CD4-positive, alpha-beta T cell (primary cell): ENCODE measurements around the gene PTGER4. TPM values are rescaled to one million over a fixed set of nuclear protein-coding genes. Genes with fewer than 3 reads are reported as not detected.

Experiments used
- ATAC-seq: fragments of 200-7000 bp; cut with Tn5 transposase; one replicate; pipeline ENCODE4 v1.10.0; 2022; ENCODE audit warnings: mild to moderate bottlenecking; ENCODE audit not compliant: poor library complexity
- CTCF ChIA-PET: fragments of 350-600 bp; sonication (Branson Sonifier 250); formaldehyde crosslinking; loops from one replicate; lab custom pipeline; 2021; ENCODE audit warnings: antibody characterized with exemption, inconsistent platforms; lab: Charles Lee
- POLR2A ChIA-PET: fragments of 350-600 bp; sonication (Branson Sonifier 250); formaldehyde crosslinking; loops from one replicate; lab custom pipeline; 2021; ENCODE audit warnings: antibody characterized with exemption, inconsistent platforms; lab: Charles Lee
- DNase-seq, 14 experiments: peaks; one replicate each; pipeline ENCODE4 v3.0.0-alpha.2; 2013 to 2020; ENCODE audit warnings: mixed read lengths in 2 of 14
- H3K27ac ChIP-seq, 2 donors: one replicate each; pipeline versions ENCODE4 v1.5.1 to v1.7.0; 2013; ENCODE audit warnings: low read length in 2 of 2, low read depth in 1 of 2, mild to moderate bottlenecking in 1 of 2
- H3K27me3 ChIP-seq, 2 experiments: 1 replicate in 1 of 2; 2 replicates in 1 of 2; pipeline versions ENCODE4 v1.6.1 to v1.7.0; 2013; ENCODE audit warnings: low read length in 2 of 2, control low read depth in 1 of 2, mild to moderate bottlenecking in 1 of 2, moderate library complexity in 1 of 2; ENCODE audit not compliant: insufficient read depth in 2 of 2, control insufficient read depth in 1 of 2
- H3K36me3 ChIP-seq: one replicate; pipeline ENCODE4 v1.6.1; 2013; ENCODE audit warnings: low read length, control low read depth; ENCODE audit not compliant: insufficient read depth
- H3K4me1 ChIP-seq: one replicate; pipeline ENCODE4 v1.6.1; 2013; ENCODE audit warnings: low read length, control low read depth; ENCODE audit not compliant: insufficient read depth
- H3K4me3 ChIP-seq: one replicate; pipeline ENCODE4 v1.5.1; 2013; ENCODE audit warnings: mild to moderate bottlenecking, low read length, moderate library complexity
- H3K9me3 ChIP-seq, 2 experiments: 1 replicate in 1 of 2; 2 replicates in 1 of 2; pipeline versions ENCODE4 v1.6.1 to v1.7.0; 2013; ENCODE audit warnings: low read length in 2 of 2, mild to moderate bottlenecking in 2 of 2, control low read depth in 1 of 2, moderate library complexity in 1 of 2; ENCODE audit not compliant: control insufficient read depth in 1 of 2, insufficient read depth in 1 of 2
- H3K27ac Mint-ChIP-seq: one replicate; pipeline ENCODE4 v1.8.0; 2020; ENCODE audit warnings: mixed read lengths
- H3K27me3 Mint-ChIP-seq: one replicate; pipeline ENCODE4 v1.8.0; 2021; ENCODE audit warnings: mixed read lengths
- H3K36me3 Mint-ChIP-seq: one replicate; pipeline ENCODE4 v1.8.0; 2021; ENCODE audit warnings: low read depth, mixed read lengths
- H3K4me1 Mint-ChIP-seq: one replicate; pipeline ENCODE4 v1.8.0; 2021; ENCODE audit warnings: low read depth, mixed read lengths
- H3K4me3 Mint-ChIP-seq: one replicate; pipeline ENCODE4 v1.8.0; 2020; ENCODE audit warnings: mild to moderate bottlenecking, mixed read lengths
- H3K9me3 Mint-ChIP-seq: one replicate; pipeline ENCODE4 v1.8.0; 2020; ENCODE audit warnings: mixed read lengths
- CTCF ChIP-seq: fragments of 200-600 bp; IDR thresholded peaks from one replicate; pipeline ENCODE4 v1.8.0; 2022; ENCODE audit warnings: antibody characterized with exemption, mild to moderate bottlenecking
- intact Hi-C, 2 experiments: fragments of 100-400 bp; cut with DNase I in 1 of 2; cut with micrococcal nuclease in 1 of 2; formaldehyde crosslinking; loops; one replicate each; pipeline versions ENCODE4 v1.15.1 to v1.9.0; 2023 to 2025; cut with DNase I, micrococcal nuclease
- total RNA-seq, 174 experiments: library from RNA in 2 of 174; stranded (reverse) in 2 of 174; gene quantifications; one replicate each; pipeline ENCODE4 v1.2.3 and lab custom pipeline; 2021 to 2026

Gene PTGER4
- total RNA-seq, 2 experiments from 2014 or later: 352 to 356 TPM

GRCh38 chr5:40733879-40734563 lies 54.3 kb downstream of the PTGER4 start:
- TF ChIP-seq CTCF: no peak
- Mint-ChIP-seq H3K4me1 (peaks cover 42% of the 10 kb centered on the region), H3K9me3 (no peaks in the 10 kb centered on the region), H3K4me3 (no peak overlapping the region), H3K36me3 (peaks cover 40% of the 10 kb centered on the region), H3K27me3 (no peaks in the 10 kb centered on the region), H3K27ac (no peak overlapping the region)
- H3K4me3 ChIP-seq: no peak overlapping the region
- H3K27me3 ChIP-seq: no peaks in the 10 kb centered on the region
- ChIA-PET CTCF (no interaction called here), POLR2A (no interaction called here)
- intact Hi-C loops: no loop called here
- H3K36me3 ChIP-seq: peaks cover 7% of the 10 kb centered on the region
- H3K4me1 ChIP-seq: no peaks in the 10 kb centered on the region
- no peaks in the 10 kb centered on the region for H3K9me3 ChIP-seq
- no peak overlapping the region for H3K27ac ChIP-seq
- DNase-seq: no peak
- ATAC-seq: no peak

GRCh38 chr5:40734986-40735385 lies 55.3 kb downstream of the PTGER4 start:
- no peak overlapping the region for H3K4me3 ChIP-seq
- no peak overlapping the region for H3K27ac ChIP-seq
- no peaks in the 10 kb centered on the region for H3K9me3 Mint-ChIP-seq
- peaks cover 6% of the 10 kb centered on the region for H3K36me3 ChIP-seq
- H3K27me3 ChIP-seq: no peaks in the 10 kb centered on the region
- intact Hi-C loops: loop anchor here in 1 of 2 experiments (5.0 kb wide), 2 partner anchors 1138 to 1153 kb away; no protein-coding TSS in a partner anchor
- TF ChIP-seq CTCF: no peak
- H3K36me3 Mint-ChIP-seq: peaks cover 42% of the 10 kb centered on the region
- no peaks in the 10 kb centered on the region for H3K27me3 Mint-ChIP-seq
- peaks cover 42% of the 10 kb centered on the region for H3K4me1 Mint-ChIP-seq
- POLR2A ChIA-PET: no interaction called here
- no peak overlapping the region for H3K4me3 Mint-ChIP-seq
- ATAC-seq (no peak), DNase-seq (no peak)
- H3K9me3 ChIP-seq: no peaks in the 10 kb centered on the region
- H3K4me1 ChIP-seq: no peaks in the 10 kb centered on the region
- CTCF ChIA-PET: no interaction called here
- H3K27ac Mint-ChIP-seq: no peak overlapping the region

- no peaks in the 10 kb centered on the region for H3K27me3 Mint-ChIP-seq
- no peak for ATAC-seq
- H3K4me1 ChIP-seq: no peaks in the 10 kb centered on the region
- no peaks in the 10 kb centered on the region for H3K27me3 ChIP-seq
- H3K27ac Mint-ChIP-seq: no peak overlapping the region
- no peak for DNase-seq
- CTCF ChIA-PET: interaction anchor here (1.0 to 1.5 kb wide), 2 partner anchors 787 to 1019 kb away, joined by 3 read pairs; no protein-coding TSS in a partner anchor
- intact Hi-C loops: loop anchor here (1.0 to 5.0 kb wide), 10 partner anchors 47 to 1156 kb away; no protein-coding TSS in a partner anchor
- H3K4me3 ChIP-seq: no peak overlapping the region
- H3K9me3 ChIP-seq: peaks cover 0 to 2% of the 10 kb centered on the region in 2 experiments
- no peak for TF ChIP-seq CTCF
- no peak overlapping the region for H3K27ac ChIP-seq
- POLR2A ChIA-PET: no interaction called here
- H3K36me3 Mint-ChIP-seq: peaks cover 48% of the 10 kb centered on the region
- H3K4me1 Mint-ChIP-seq: peaks cover 42% of the 10 kb centered on the region
- H3K4me3 Mint-ChIP-seq: no peak overlapping the region
- H3K9me3 Mint-ChIP-seq: no peaks in the 10 kb centered on the region
- H3K36me3 ChIP-seq: peaks cover 11% of the 10 kb centered on the region
Measured at GRCh38 chr5:40735609-40736008, 55.9 kb downstream of the PTGER4 start.
